Body of pancreas (tissue), 4 donors: ENCODE results near the gene IFI30.
"Not testable (repeated sequence)": the region's sequence is repeated elsewhere in the genome, so short reads cannot be mapped to it uniquely, and the experiment has no call there.

Source experiments
- POLR2A ChIP-seq, 3 donors: fragments of 450-650 bp; IDR thresholded peaks; one replicate each; pipeline ENCODE4 v1.6.1; 2016; ENCODE audit warnings: antibody characterized with exemption in 3 of 3, mild to moderate bottlenecking in 2 of 3
- TF ChIP-seq, protein P1 (sequence below), 7 experiments: fragments of 450-650 bp in 4 of 7; fragments of 200-600 bp in 3 of 7; sonication (generic) in 3 of 7; IDR thresholded peaks; one replicate each; pipeline ENCODE4 v1.5.1; 2016 to 2019; ENCODE audit warnings: antibody characterized with exemption in 7 of 7

DNA sequence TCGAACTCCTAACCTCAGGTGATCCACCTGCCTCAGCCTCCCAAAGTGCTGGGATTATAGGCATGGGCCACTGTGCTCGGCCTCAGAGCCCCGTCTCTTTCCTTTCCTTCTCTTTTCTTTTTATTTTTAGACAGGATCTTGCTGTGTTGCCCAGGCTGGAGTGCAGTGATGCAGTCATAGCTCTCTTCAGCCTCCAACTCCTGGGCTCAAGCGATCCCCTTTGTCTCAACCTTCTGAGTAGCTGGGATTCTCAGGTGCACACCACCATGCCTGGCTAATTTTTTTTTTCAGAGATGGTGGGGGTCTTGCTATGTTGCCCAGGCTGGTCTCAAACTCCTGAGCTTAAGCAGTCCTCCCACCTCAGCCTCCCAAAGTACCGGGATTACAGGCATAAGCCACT lies 36.3 kb downstream of the IFI30 start:
- TF ChIP-seq, protein P1, sequence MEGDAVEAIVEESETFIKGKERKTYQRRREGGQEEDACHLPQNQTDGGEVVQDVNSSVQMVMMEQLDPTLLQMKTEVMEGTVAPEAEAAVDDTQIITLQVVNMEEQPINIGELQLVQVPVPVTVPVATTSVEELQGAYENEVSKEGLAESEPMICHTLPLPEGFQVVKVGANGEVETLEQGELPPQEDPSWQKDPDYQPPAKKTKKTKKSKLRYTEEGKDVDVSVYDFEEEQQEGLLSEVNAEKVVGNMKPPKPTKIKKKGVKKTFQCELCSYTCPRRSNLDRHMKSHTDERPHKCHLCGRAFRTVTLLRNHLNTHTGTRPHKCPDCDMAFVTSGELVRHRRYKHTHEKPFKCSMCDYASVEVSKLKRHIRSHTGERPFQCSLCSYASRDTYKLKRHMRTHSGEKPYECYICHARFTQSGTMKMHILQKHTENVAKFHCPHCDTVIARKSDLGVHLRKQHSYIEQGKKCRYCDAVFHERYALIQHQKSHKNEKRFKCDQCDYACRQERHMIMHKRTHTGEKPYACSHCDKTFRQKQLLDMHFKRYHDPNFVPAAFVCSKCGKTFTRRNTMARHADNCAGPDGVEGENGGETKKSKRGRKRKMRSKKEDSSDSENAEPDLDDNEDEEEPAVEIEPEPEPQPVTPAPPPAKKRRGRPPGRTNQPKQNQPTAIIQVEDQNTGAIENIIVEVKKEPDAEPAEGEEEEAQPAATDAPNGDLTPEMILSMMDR (IDR thresholded peaks at IDR 0.05): not testable (repeated sequence)
- not testable (repeated sequence) for TF ChIP-seq POLR2A (IDR thresholded peaks at IDR 0.05)
